ENCODE measurements around the gene SPDEF.

DNA sequence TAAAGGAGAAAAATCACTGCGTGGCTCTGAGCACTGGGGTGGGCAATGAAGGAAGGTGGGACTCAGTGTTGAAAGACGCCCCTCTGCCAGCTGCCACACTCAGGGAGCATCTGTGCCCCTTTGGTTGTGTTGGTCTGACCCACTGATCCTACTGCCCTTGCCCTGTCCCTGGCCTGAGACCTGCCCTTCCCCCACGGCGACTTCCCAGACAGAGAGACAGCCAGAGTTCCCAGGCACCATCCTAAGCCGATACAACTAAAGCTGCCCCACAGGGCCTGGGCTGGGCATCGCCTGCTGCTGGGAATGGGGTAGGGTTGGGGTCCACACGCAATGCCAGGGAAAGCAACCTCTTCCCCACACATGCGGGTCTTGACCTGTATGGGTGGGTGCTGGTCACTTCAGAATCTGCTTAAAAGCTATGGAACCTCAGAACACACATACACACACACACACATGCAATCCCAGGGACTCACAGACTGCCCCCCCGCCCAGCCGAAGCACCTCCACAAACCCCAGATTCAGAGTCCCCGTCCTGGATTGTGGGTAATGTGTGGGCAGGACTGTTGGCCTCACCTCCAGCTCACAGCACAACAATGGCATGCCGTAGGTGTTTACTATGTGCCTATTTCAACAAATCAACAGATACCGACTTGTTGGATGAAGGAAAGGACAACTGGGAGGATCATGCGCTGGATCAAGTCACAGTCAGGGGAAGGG lies 10.9 kb upstream of the SPDEF start:
- TF ChIP-seq, protein P1, sequence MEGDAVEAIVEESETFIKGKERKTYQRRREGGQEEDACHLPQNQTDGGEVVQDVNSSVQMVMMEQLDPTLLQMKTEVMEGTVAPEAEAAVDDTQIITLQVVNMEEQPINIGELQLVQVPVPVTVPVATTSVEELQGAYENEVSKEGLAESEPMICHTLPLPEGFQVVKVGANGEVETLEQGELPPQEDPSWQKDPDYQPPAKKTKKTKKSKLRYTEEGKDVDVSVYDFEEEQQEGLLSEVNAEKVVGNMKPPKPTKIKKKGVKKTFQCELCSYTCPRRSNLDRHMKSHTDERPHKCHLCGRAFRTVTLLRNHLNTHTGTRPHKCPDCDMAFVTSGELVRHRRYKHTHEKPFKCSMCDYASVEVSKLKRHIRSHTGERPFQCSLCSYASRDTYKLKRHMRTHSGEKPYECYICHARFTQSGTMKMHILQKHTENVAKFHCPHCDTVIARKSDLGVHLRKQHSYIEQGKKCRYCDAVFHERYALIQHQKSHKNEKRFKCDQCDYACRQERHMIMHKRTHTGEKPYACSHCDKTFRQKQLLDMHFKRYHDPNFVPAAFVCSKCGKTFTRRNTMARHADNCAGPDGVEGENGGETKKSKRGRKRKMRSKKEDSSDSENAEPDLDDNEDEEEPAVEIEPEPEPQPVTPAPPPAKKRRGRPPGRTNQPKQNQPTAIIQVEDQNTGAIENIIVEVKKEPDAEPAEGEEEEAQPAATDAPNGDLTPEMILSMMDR (IDR thresholded peaks at IDR 0.05): no peak
- TF ChIP-seq POLR2A (IDR thresholded peaks at IDR 0.05): no peak
